Measurements from ENCODE around the gene MNT.
"Not testable (repeated sequence)": the region's sequence is repeated elsewhere in the genome, so short reads cannot be mapped to it uniquely, and the experiment has no call there.

Gene MNT

GRCh38 chr17:2444382-2444781 is 43.5 kb upstream of the MNT start:
- Histone ChIP-seq H3K27ac (no peak overlapping the region), H3K36me3 (peaks cover 16 to 28% (median 28%) of the 10 kb centered on the region in 3 donors), H3K4me1 (no peaks in the 10 kb centered on the region), H3K9me3 (no peaks in the 10 kb centered on the region), H3K27me3 (no peaks in the 10 kb centered on the region), H3K4me3 (no peak overlapping the region)
- intact Hi-C loops (cut with DNase I; ENCODE audit: low total_unique reads) = no loop called here
- TF ChIP-seq, protein P1, sequence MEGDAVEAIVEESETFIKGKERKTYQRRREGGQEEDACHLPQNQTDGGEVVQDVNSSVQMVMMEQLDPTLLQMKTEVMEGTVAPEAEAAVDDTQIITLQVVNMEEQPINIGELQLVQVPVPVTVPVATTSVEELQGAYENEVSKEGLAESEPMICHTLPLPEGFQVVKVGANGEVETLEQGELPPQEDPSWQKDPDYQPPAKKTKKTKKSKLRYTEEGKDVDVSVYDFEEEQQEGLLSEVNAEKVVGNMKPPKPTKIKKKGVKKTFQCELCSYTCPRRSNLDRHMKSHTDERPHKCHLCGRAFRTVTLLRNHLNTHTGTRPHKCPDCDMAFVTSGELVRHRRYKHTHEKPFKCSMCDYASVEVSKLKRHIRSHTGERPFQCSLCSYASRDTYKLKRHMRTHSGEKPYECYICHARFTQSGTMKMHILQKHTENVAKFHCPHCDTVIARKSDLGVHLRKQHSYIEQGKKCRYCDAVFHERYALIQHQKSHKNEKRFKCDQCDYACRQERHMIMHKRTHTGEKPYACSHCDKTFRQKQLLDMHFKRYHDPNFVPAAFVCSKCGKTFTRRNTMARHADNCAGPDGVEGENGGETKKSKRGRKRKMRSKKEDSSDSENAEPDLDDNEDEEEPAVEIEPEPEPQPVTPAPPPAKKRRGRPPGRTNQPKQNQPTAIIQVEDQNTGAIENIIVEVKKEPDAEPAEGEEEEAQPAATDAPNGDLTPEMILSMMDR (IDR thresholded peaks at IDR 0.05) = no peak
- DNase-seq = no peak

DNA sequence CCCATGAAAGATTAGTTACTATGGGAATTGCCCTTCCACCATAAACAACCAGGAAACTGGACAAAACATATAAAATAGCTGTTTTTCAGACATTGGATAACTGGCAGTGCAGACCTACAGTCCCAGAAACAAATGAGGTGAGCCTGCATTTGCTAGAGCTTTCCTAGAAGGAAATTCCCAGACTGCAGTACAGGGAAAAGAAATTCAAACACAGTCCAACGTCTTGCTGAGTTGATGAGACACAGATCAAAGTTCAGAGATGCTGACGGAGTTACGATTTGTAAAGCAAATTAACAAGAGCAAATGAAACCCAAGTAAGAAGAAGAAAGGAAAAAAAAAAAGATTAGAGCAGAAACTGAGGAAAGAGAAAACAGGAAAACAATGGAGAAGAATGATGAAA is 41.3 kb upstream of the MNT start:
- Histone ChIP-seq H3K36me3 (peaks cover 36 to 50% (median 49%) of the 10 kb centered on the region in 3 donors), H3K9me3 (no peaks in the 10 kb centered on the region), H3K27ac (no peak overlapping the region), H3K27me3 (no peaks in the 10 kb centered on the region), H3K4me3 (no peak overlapping the region), H3K4me1 (no peaks in the 10 kb centered on the region)
- TF ChIP-seq, protein P1 (IDR thresholded peaks at IDR 0.05) = no peak
- intact Hi-C loops (cut with DNase I; ENCODE audit: low total_unique reads) = no loop called here
- no peak for DNase-seq

GRCh38 chr17:2440930-2441329 is 40.1 kb upstream of the MNT start:
- TF ChIP-seq, protein P1 (IDR thresholded peaks at IDR 0.05) = no peak
- intact Hi-C loops (cut with DNase I; ENCODE audit: low total_unique reads) = no loop called here

GRCh38 chr17:2439997-2440396 is 39.1 kb upstream of the MNT start:
- intact Hi-C loops (cut with DNase I; ENCODE audit: low total_unique reads); H3K4me1 ChIP-seq; H3K9me3 ChIP-seq; H3K27me3 ChIP-seq; DNase-seq; H3K27ac ChIP-seq; H3K4me3 ChIP-seq: not testable (repeated sequence)
- H3K36me3 ChIP-seq = peaks cover 46 to 64% (median 52%) of the 10 kb centered on the region in 3 donors

More at GRCh38 chr17:2440930-2441329, 40.1 kb upstream of the MNT start:
- no peak overlapping the region for H3K27ac ChIP-seq
- peaks cover 48 to 56% (median 54%) of the 10 kb centered on the region in 3 donors for H3K36me3 ChIP-seq
- H3K9me3 ChIP-seq = no peaks in the 10 kb centered on the region
- no peaks in the 10 kb centered on the region for H3K4me1 ChIP-seq
- H3K4me3 ChIP-seq = no peak overlapping the region
- DNase-seq = no peak
- H3K27me3 ChIP-seq = no peaks in the 10 kb centered on the region

GRCh38 chr17:2438823-2439222 is 38.0 kb upstream of the MNT start:
- TF ChIP-seq, protein P1 (IDR thresholded peaks at IDR 0.05) = no peak
- Histone ChIP-seq H3K4me3 (no peak overlapping the region), H3K27me3 (no peaks in the 10 kb centered on the region), H3K27ac (no peak overlapping the region), H3K9me3 (no peaks in the 10 kb centered on the region), H3K4me1 (no peaks in the 10 kb centered on the region), H3K36me3 (peaks cover 44 to 69% (median 52%) of the 10 kb centered on the region in 3 donors)
- no peak for DNase-seq
- intact Hi-C loops (cut with DNase I; ENCODE audit: low total_unique reads) = no loop called here

DNA sequence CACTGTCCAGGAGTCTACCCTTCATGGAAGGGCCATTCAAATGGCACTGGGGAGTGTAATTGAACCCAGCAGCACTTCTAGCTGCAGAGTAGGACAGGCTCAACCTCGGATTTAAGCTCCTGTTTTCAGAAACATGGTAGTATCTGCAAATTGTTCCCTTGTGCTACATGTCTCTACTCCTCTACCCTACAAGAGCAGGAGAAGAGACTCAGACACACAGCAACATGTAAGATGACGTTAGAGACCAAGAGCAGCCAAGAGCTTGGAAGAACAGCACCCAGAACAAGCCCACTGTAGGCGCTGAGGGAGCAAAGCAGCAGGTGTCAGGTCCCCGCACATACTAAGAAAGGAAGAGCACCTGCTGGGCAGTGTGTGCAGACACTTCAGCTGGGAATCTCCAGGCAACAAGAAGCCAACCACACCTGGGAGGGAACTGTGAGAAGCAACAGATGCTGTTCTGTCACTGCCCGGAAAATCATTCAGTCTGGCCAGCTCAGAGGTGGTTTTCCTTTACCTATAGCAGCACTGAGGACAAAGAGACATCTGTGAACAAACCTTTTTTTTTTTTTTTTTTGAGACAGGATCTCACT is 35.6 kb upstream of the MNT start:
- H3K4me3 ChIP-seq = no peak overlapping the region
- DNase-seq = no peak
- no peaks in the 10 kb centered on the region for H3K4me1 ChIP-seq
- TF ChIP-seq, protein P1 (IDR thresholded peaks at IDR 0.05) = no peak
- no peaks in the 10 kb centered on the region for H3K27me3 ChIP-seq
- no peaks in the 10 kb centered on the region for H3K9me3 ChIP-seq
- H3K27ac ChIP-seq = no peak overlapping the region
- intact Hi-C loops (cut with DNase I; ENCODE audit: low total_unique reads) = no loop called here
- H3K36me3 ChIP-seq = peaks cover 48 to 86% (median 60%) of the 10 kb centered on the region in 3 donors

All from tibial artery (tissue), 4 donors.